Fibroblast of skin of left biceps (primary cell): ENCODE measurements around the gene BIRC7.

Source experiments
- DNase-seq, 2 experiments: peaks; one replicate each; pipeline ENCODE4 v3.0.0-alpha.2; 2013; ENCODE audit warnings: low read depth in 2 of 2

BIRC7 gene

DNA sequence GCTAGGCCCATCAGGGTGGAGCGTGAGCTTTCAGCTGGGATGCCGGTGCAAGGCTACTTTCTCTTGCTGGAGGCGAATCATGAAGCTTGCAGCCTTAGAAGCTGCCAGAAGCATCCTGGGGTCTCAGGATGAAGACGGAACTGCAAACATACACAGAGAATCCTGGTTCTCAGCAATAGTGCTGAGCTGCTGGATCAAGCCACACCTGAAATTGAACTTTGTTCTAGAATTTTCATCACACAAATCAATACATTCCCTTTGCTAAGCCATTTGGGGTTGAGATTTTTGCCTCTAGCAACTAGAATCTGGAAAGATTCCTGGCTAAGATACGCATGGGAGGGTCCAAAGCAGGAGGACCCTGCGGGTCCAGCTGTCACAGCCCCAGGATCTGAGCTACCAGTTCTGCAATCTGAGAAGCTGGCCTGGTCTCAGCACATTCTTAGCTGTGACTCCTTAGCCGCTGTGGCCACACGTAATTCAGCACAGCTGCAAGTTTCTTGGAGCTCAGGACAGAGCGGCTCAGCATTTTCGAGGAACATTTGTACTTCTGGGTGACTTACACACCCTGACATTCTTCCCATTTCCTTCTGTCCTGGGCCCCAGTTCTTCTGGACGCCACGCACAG, 30.3 kb downstream of the BIRC7 start:
- DNase-seq: peak in 1 of 2 experiments; percentile 6

GRCh38 chr20:63267691-63268090, 32.0 kb downstream of the BIRC7 start:
- DNase-seq: no peak

- DNase-seq: no peak
Measured at GRCh38 chr20:63268256-63268655, 32.6 kb downstream of the BIRC7 start.

DNA sequence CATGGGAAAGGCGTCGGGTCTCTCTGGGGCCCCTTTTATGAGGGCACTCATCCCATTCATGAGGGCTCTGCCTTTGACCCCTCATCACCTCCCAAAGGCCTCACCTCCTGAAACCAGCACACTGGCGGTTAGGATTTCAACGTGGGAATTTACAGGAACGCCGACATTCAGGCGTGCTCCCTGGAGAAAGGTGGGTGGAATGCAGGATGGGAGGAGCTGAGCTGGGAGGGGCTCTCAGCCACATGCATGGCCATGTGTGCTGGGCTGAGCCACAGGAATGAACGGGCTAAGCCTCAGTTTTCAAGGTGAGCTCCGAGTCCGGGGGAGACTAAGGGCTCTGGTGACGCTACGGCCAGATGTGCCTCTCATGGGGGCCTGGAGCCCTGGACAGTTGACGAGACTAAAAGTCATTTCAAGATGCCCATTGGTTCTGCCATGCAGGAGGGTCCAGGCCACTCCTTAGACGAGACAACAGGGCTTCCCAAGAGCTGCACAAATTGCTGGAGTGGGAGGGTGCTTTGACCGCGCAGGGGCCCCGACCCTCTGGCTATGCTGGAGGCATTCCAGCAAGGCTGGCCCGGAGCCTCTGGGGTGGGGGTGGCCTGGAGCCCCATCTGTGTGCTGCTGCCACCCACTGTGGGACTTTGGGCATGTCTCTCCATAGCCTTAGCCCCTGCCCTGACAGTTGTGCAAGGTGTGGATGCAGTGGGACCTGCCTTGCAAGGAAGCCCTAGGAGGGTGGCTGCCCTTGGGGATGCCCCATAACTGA, 33.1 kb downstream of the BIRC7 start:
- DNase-seq: no peak

DNA sequence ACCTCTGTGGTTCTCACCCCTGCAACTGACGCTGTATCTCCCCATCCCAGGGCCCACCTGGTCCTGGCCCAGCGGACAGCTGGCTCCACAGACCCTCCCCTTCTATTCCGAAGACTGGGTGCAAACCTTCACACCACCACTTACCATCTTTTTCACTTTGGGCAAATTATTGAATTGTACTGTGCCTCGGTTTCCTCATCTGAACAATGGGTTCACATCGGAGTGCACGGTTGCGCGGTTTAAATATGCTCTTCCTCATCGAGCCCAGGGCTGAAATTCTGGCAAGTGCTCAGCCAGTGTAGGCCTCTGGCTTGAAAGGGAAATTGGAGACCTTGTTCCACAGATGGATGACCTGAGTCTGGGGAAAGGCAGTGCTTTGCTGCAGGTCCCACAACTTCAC, 34.0 kb downstream of the BIRC7 start:
- no peak for DNase-seq

DNA sequence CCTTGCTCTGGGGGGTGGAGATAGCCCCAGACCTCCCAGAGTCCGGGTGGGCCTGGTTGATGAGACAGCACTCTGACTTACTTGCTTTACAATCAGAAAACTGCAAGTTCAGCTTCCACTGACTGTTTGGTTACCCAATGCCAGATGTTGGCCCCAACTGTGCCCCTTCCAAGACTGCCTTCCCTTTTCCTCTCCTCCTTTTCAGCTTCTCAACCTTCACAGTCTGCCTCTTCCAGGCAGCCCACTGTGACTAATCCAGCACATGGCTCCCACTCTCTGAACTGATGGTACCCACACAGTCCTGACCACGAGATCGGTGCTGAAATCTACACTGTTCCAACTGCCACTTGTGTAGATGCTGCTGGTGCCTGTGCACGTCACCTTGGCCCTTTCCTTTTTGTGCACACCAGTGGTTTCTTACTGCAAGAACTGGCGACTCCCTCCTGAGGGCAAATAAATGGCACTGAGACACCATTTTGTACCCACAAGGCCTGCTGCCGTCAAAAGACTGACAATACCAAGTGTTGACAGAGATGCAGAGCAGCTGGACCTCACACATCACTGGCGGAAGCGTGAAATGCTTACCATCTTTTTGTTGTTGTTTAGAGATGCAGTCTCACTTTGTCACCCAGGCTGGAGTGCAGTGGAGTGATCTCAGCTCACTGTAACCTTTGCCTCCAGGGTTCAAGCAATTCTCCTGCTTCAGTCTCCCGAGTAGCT, 35.1 kb downstream of the BIRC7 start:
- DNase-seq: no peak

DNA sequence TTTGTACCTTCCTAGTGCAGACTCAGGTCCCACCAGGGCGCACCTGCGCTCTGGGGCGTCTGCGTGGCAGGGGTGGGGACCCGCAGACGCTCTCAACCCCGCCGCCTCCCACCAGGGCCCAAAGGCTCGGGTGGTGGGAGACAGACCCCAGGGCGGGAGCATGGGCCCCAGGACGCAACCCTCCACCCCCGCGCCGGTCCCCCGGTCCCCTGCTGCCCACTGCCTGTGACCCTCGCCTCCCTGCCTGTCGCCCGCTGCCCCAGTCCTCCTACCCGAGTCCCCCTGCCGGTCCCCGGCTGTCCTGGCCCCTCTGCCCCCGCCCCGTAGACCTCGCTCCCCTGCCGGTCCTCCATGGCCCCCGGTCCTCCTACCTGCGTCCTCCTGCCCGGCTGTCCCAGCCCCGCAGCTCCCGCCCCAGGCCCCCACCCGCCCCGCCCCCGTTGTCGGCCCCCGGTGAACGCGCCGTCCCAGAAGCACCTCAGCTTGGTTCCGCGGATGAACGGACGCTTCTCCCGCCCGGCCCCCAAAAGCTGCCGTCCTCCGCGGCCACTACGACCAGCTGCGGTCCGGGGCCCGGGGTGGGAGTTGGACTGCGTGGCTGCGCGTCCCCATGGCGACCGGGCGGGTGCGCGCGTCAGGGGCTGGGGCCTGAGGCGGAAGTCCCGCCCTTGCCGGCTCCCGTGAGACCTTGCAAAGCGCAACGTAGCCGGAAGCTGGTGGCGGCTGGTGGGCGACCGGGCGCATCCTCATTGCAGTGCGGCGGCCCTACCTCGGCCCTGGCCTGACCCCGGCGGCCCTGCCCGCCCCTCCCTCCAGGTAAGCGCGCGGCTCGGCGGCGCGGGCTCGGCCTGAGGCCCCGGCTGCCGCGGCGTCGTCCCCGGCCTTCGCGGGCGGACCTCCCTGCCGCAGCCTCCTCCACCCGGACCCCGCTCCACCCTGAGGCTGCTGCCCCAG, 36.7 kb downstream of the BIRC7 start, which contains the start of gene ARFGAP1:
Gene ARFGAP1, plus strand, starts transcription at position 709 of the 954 bp plus-strand sequence. CDS start 2,768 bp downstream, outside the sequence.
- DNase-seq: peak; percentile 44 to 59

- DNase-seq: no peak
Measured at GRCh38 chr20:63273059-63273579, 37.4 kb downstream of the BIRC7 start.

DNA sequence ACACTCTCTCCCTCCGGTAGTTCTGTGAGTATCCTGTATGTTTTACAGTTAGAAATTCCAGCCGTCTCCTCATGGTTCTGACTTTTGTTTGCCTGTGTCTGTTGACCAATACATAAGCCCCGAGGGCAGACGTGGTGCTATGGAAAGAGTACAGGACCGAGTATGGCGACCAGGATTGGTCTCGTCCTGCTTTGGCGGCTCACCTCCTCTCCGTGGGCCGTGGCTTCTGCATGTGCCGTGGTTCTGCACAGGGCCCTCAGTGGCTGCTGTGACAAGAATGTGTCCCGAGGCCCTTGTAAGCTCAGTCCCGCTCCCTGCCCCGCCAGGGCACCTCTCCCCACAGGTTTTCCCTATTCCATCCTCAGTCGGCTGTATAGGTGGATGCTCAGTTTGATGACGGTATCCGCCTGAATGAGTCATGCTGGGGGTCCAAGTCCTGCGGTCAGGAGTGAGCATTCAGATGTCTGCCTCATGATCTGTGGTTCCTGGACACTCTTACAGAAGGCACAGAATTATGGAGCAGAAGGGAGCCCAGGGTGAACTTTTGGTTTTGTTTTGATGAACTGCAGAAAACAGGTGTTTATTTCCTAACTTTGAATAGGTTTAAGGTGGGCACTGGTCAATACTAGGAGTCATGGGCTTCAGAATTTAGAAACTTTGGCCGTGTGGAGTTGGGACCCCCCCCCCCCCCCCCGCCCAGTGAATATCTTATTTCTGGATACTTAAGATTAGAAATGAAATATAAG, 38.1 kb downstream of the BIRC7 start:
- DNase-seq: peak; percentile 9 to 13

GRCh38 chr20:63274381-63275228, 38.9 kb downstream of the BIRC7 start:
- no peak for DNase-seq

- DNase-seq: no peak
Measured at GRCh38 chr20:63275825-63276224, 40.1 kb downstream of the BIRC7 start.

DNA sequence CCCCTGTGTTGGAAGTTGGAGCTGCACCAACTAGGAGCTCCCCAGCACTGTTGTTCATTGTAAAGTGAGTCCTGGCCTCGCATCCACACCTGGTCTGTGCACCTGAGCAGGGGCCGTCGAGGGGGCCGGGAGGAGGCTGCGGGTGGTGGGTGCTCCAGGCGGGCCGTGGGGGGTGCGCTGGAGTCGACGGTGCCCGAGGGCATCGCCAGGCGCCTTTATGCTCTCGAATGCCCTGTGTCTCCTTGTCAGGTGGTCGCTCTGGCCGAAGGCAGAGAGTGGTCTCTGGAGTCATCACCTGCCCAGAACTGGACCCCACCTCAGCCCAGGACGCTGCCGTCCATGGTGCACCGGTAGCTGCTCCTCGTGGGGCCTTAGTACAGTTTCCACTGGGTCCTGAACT, 41.3 kb downstream of the BIRC7 start:
- DNase-seq: no peak

- DNase-seq: no peak
Measured at GRCh38 chr20:63277466-63278272, 42.0 kb downstream of the BIRC7 start.

GRCh38 chr20:63278661-63279060, 43.0 kb downstream of the BIRC7 start:
- DNase-seq: no peak

DNA sequence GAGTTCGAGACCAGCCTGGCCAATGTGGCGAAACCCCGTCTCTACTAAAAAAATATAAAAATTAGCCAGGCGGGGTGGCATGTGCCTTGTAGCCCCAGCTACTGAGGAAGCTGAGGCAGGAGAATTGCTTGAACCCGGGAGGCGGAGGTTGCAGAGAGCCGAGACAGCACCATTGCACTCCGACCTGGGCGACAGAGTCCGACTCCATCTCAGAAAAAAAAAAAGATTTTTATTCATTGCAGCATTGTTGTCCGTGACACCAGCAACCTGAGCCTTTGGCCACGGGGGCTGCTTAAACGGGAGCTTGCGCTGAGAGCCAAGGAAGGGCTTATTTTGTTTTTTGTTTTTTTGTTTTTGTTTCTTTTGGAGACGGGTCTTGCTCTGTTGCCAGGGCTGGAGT, 44.2 kb downstream of the BIRC7 start:
- DNase-seq: no peak

GRCh38 chr20:63280371-63280770, 44.7 kb downstream of the BIRC7 start:
- no peak for DNase-seq

GRCh38 chr20:63280929-63281545, 45.3 kb downstream of the BIRC7 start:
- no peak for DNase-seq
